K562 (cell line): ENCODE measurements around the gene MTG1. TPM values are rescaled to one million over a fixed set of nuclear protein-coding genes. Genes with fewer than 3 reads are reported as not detected.

Source experiments
- ATAC-seq: fragments of 200-7000 bp; cut with Tn5 transposase; 3 replicates; pipeline ENCODE4 v1.9.1; 2020; ENCODE audit warnings: moderate library complexity
- BruUV-seq: library from RNA; stranded (reverse); fragments of 400-500 nt; replicated peaks from 2 replicates; lab custom pipeline; 2021; lab: Mats Ljungman, UMichigan
- CTCF ChIA-PET: fragments of 300-600 bp; formaldehyde crosslinking; extraction: SDS; loops from one replicate; lab custom pipeline; 2021; ENCODE audit warnings: low intra/inter-chr PET ratio; lab: Yijun Ruan, JAX
- POLR2A ChIA-PET: fragments of 300-600, 350-650 bp; sonication (Branson Sonifier 250); formaldehyde crosslinking; extraction: SDS; loops from one replicate; lab custom pipeline; 2021; ENCODE audit warnings: antibody characterized with exemption, inconsistent platforms; lab: Yijun Ruan, JAX
- DNase-seq, 4 experiments: peaks; one replicate each; pipeline versions ENCODE4 v3.0.0 to v3.0.0-alpha.2; 2011 to 2018; ENCODE audit warnings: low spot score in 3 of 4, mixed read lengths in 3 of 4; ENCODE audit errors: extremely low read depth in 1 of 4
- FAIRE-seq: peaks from 2 replicates; lab custom pipeline; 2011; peaks lifted over from hg19 to GRCh38; lab: Jason Lieb, UNC
- H2AFZ ChIP-seq: 2 replicates; pipeline ENCODE4 v1.6.0; 2011; ENCODE audit warnings: low read depth, low read length, control low read depth, inconsistent platforms
- H3K27ac ChIP-seq: fragments of 200-600 bp; 3 replicates; pipeline ENCODE4 v1.8.0; 2011; ENCODE audit warnings: low read depth, mild to moderate bottlenecking, control low read depth, inconsistent platforms, low read length, moderate library complexity, mixed read lengths; ENCODE audit errors: extremely low read depth
- H3K27me3 ChIP-seq, 2 experiments: fragments of 300-600 bp in 1 of 2; 2 replicates in 1 of 2; 3 replicates in 1 of 2; pipeline versions ENCODE4 v1.6.0 to v1.8.0; 2011; ENCODE audit warnings: inconsistent platforms in 2 of 2, low read length in 2 of 2, mild to moderate bottlenecking in 1 of 2, mixed read lengths in 1 of 2, moderate library complexity in 1 of 2; ENCODE audit not compliant: control insufficient read depth in 2 of 2, insufficient read depth in 2 of 2
- H3K36me3 ChIP-seq: fragments of 300-600 bp; 3 replicates; pipeline ENCODE4 v1.8.0; 2011; ENCODE audit warnings: mild to moderate bottlenecking, low read length, inconsistent platforms; ENCODE audit not compliant: control insufficient read depth, insufficient read depth
- H3K4me1 ChIP-seq, 2 experiments: fragments of 200-600 bp in 1 of 2; replicated peaks in 1 of 2; 2 replicates in 1 of 2; 3 replicates in 1 of 2; pipeline versions ENCODE4 v1.5.1 to v1.8.0; 2011; ENCODE audit warnings: inconsistent platforms in 2 of 2, low read length in 2 of 2, mild to moderate bottlenecking in 1 of 2, mixed read lengths in 1 of 2, moderate library complexity in 1 of 2; ENCODE audit not compliant: control insufficient read depth in 2 of 2, insufficient read depth in 2 of 2
- H3K4me2 ChIP-seq: 2 replicates; pipeline ENCODE4 v1.6.1; 2011; ENCODE audit warnings: low read length, control low read depth, inconsistent platforms, mixed read lengths; ENCODE audit not compliant: insufficient read depth
- H3K4me3 ChIP-seq: fragments of 200-600 bp; sonication (generic), shearing (Covaris generic); 2 replicates; pipeline ENCODE4 v1.5.1; 2016; ENCODE audit warnings: control low read depth, inconsistent platforms
- H3K79me2 ChIP-seq: fragments of 200-600 bp; 3 replicates; pipeline ENCODE4 v1.8.0; 2011; ENCODE audit warnings: low read length, inconsistent platforms; ENCODE audit not compliant: control insufficient read depth, insufficient read depth
- H3K9ac ChIP-seq, 2 experiments: 2 replicates each; pipeline versions ENCODE4 v1.6.0 to v1.6.1; 2011; ENCODE audit warnings: low read depth in 2 of 2, low read length in 2 of 2, control low read depth in 1 of 2, inconsistent platforms in 1 of 2, mild to moderate bottlenecking in 1 of 2, mixed read lengths in 1 of 2; ENCODE audit not compliant: insufficient read depth in 1 of 2
- H3K9me1 ChIP-seq: one replicate; pipeline ENCODE4 v1.6.0; 2011; ENCODE audit warnings: inconsistent platforms, mild to moderate bottlenecking, low read length, moderate library complexity; ENCODE audit not compliant: control insufficient read depth, insufficient read depth
- H3K9me3 ChIP-seq: replicated peaks from 2 replicates; pipeline ENCODE4 v1.5.1; 2011; ENCODE audit warnings: low read depth, low read length, inconsistent platforms; ENCODE audit not compliant: control insufficient read depth, insufficient read depth
- H4K20me1 ChIP-seq: replicated peaks from 2 replicates; pipeline ENCODE4 v1.6.1; 2011; ENCODE audit warnings: low read length, inconsistent platforms, mixed read lengths; ENCODE audit not compliant: control insufficient read depth, insufficient read depth
- ARID1B ChIP-seq: fragments of 450-650 bp; IDR thresholded peaks from 2 replicates; pipeline ENCODE4 v1.6.1; 2016; ENCODE audit warnings: antibody characterized with exemption, mild to moderate bottlenecking, inconsistent platforms
- FOXP1 ChIP-seq: sonication (generic); formaldehyde crosslinking; IDR thresholded peaks from 2 replicates; pipeline ENCODE4 v1.8.0; 2022; ENCODE audit warnings: mild to moderate bottlenecking, missing genetic modification reagents
- HDAC1 ChIP-seq, 2 experiments: fragments of 450-650 bp; IDR thresholded peaks; 2 replicates each; pipeline ENCODE4 v1.6.1; 2016 to 2017; ENCODE audit warnings: inconsistent platforms in 1 of 2, mild to moderate bottlenecking in 1 of 2, moderate library complexity in 1 of 2
- HDAC3 ChIP-seq: fragments of 450-650 bp; IDR thresholded peaks from 2 replicates; pipeline ENCODE4 v1.6.1; 2018; ENCODE audit warnings: borderline replicate concordance, mild to moderate bottlenecking, moderate library complexity; ENCODE audit not compliant: partially characterized antibody
- MAFF ChIP-seq: IDR thresholded peaks from 2 replicates; pipeline ENCODE4 v1.6.1; 2012; ENCODE audit warnings: low read length, improper control_type of control experiment
- MIER1 ChIP-seq: fragments of 450-650 bp; IDR thresholded peaks from 2 replicates; pipeline ENCODE4 v1.6.1; 2016; ENCODE audit warnings: antibody characterized with exemption, mild to moderate bottlenecking, low read depth
- MLX ChIP-seq, 2 experiments: fragments of 450-650 bp in 1 of 2; sonication (generic) in 1 of 2; formaldehyde crosslinking; conservative IDR thresholded peaks; 2 replicates each; pipeline versions ENCODE4 v1.4.0 to v1.8.1; 2020 to 2022; ENCODE audit warnings: mild to moderate bottlenecking in 1 of 2, missing genetic modification reagents in 1 of 2
- MTA1 ChIP-seq: fragments of 450-650 bp; IDR thresholded peaks from 2 replicates; pipeline ENCODE4 v1.6.1; 2017; ENCODE audit warnings: borderline replicate concordance
- PKNOX1 ChIP-seq: fragments of 450-650 bp; IDR thresholded peaks from 2 replicates; pipeline ENCODE4 v1.6.1; 2016
- PTTG1 ChIP-seq: fragments of 450-650 bp; IDR thresholded peaks from 2 replicates; pipeline ENCODE4 v1.6.1; 2016; ENCODE audit warnings: low read depth, mild to moderate bottlenecking, missing genetic modification characterization, missing compliant biosample characterization
- RBM25 ChIP-seq: fragments of 200-400 bp; formaldehyde crosslinking; IDR thresholded peaks from 2 replicates; pipeline ENCODE4 v1.6.1; 2018; ENCODE audit warnings: low read length, low read depth, moderate library complexity; ENCODE audit not compliant: severe bottlenecking
- TEAD1 ChIP-seq, 2 experiments: fragments of 450-650 bp in 1 of 2; sonication (generic) in 1 of 2; formaldehyde crosslinking; IDR thresholded peaks; 2 replicates each; pipeline versions ENCODE4 v1.4.0 to v1.8.0; 2020 to 2022; ENCODE audit warnings: mild to moderate bottlenecking in 2 of 2, missing genetic modification reagents in 1 of 2
- THAP12 ChIP-seq: fragments of 250-450 bp; sonication (Bioruptor Pico); IDR thresholded peaks from 2 replicates; pipeline ENCODE4 v1.9.0; 2021; ENCODE audit warnings: mild to moderate bottlenecking, inconsistent platforms
- THRA ChIP-seq: fragments of 450-650 bp; IDR thresholded peaks from 2 replicates; pipeline ENCODE4 v1.6.1; 2017; ENCODE audit warnings: mild to moderate bottlenecking, moderate library complexity
- TRIM24 ChIP-seq, 2 experiments: fragments of 450-650 bp; IDR thresholded peaks; 2 replicates each; pipeline ENCODE4 v1.6.1; 2016
- XRCC5 ChIP-seq: fragments of 200-400 bp; formaldehyde crosslinking; IDR thresholded peaks from 2 replicates; pipeline ENCODE4 v1.6.1; 2017; ENCODE audit warnings: low read depth, mild to moderate bottlenecking, low read length
- ZBED1 ChIP-seq: IDR thresholded peaks from 2 replicates; pipeline ENCODE4 v1.6.1; 2014
- ZNF165 ChIP-seq: fragments of 250-450 bp; sonication (Bioruptor Pico); IDR thresholded peaks from 2 replicates; pipeline ENCODE4 v1.4.0; 2020; ENCODE audit warnings: borderline replicate concordance
- ZNF75A ChIP-seq: fragments of 450-650 bp; formaldehyde crosslinking; IDR thresholded peaks from 2 replicates; pipeline ENCODE4 v1.4.0; 2020; ENCODE audit warnings: mild to moderate bottlenecking
- WGBS: fragments of 100-300 bp; shearing (Covaris generic); methylation state at CpG from one replicate; pipeline ENCODE4 v1.1.6; 2016; ENCODE audit warnings: low coverage, mixed read lengths; ENCODE audit not compliant: insufficient coverage; ENCODE audit errors: missing lambda C conversion rate; 5-methylcytosine and 5-hydroxymethylcytosine counted together
- in situ Hi-C: fragments of 300-500 bp; cut with MboI; formaldehyde crosslinking; loops from 4 replicates; pipeline ENCODE4 v1.15.0; 2018; ENCODE audit warnings: inconsistent platforms, mixed read lengths
- intact Hi-C: fragments of 100-400 bp; cut with micrococcal nuclease; formaldehyde crosslinking; loops from 2 replicates; pipeline ENCODE4 v1.14.2; 2022
- polyA plus RNA-seq, 8 experiments: library from polyadenylated mRNA; depleted of rRNA in 4 of 8; stranded (reverse) in 5 of 8; unstranded in 3 of 8; fragments of >200 nt; fragmentation: Nextera tagmentation in 2 of 8; fragmentation: Illumina TruSeq in 1 of 8; extraction: Ambion mirVana in 2 of 8; extraction: Trizol in 1 of 8; gene quantifications; 2 replicates each; pipeline versions ENCODE4 v1.2.1 to v1.2.3, GENCODE V29; 2011 to 2014; ENCODE audit warnings: inconsistent platforms in 1 of 8, missing spikeins in 1 of 8
- total RNA-seq, 7 experiments: library from RNA; depleted of rRNA in 6 of 7; stranded (reverse); fragments of >200 nt in 6 of 7; fragmentation: Illumina TruSeq in 2 of 7; extraction: Trizol in 2 of 7; gene quantifications; 2 replicates each; pipeline versions ENCODE4 v1.2.1 to v1.2.3, GENCODE V29; 2011 to 2021; ENCODE audit warnings: low replicate concordance in 1 of 7

The MTG1 gene
- total and polyA plus RNA-seq, 9 of the 15 experiments (the other 6 are each of a cell fraction or from before 2014, with no cell fraction given): 2.8 to 28.2 (median 15.4) TPM

- TF ChIP-seq ZBED1: no peak
- no peak for TF ChIP-seq FOXP1 (CRISPR knock-in tag)
- TF ChIP-seq ZNF165 (CRISPR knock-in tag): no peak
- TF ChIP-seq HDAC1 (IDR thresholded peaks at IDR 0.05): no peak
- no peak for TF ChIP-seq THRA
- no peak for TF ChIP-seq XRCC5
- no peak for TF ChIP-seq MLX (CRISPR knock-in tag; conservative IDR thresholded peaks at IDR 0.05)
Observed at GRCh38 chr10:133384071-133384470, 9.9 kb upstream of the MTG1 start (continued).

GRCh38 chr10:133385214-133385613 lies 8.7 kb upstream of the MTG1 start:
- WGBS: 73% methylated on average over 2 of the region's 2 CpGs
- FAIRE-seq (no peak), ATAC-seq (no peak), DNase-seq (no peak)
- H2AFZ ChIP-seq: no peak overlapping the region
- peaks cover 1 to 27% of the 10 kb centered on the region in 2 experiments; a peak in 4 of 5 replicates for H3K4me1 ChIP-seq
- ChIA-PET CTCF (no interaction called here), POLR2A (no interaction called here)
- H3K36me3 ChIP-seq: no peaks in the 10 kb centered on the region
- H4K20me1 ChIP-seq: no peaks in the 10 kb centered on the region
- no TSS peak for BruUV-seq
- no peak for TF ChIP-seq HDAC3
- TF ChIP-seq ZNF75A: no peak
- TF ChIP-seq MIER1: no peak
- TF ChIP-seq TEAD1 (CRISPR knock-in tag; IDR thresholded peaks at IDR 0.05): no peak
- TF ChIP-seq MTA1: no peak
- TF ChIP-seq RBM25: no peak
- TF ChIP-seq MAFF: no peak
- no peak for TF ChIP-seq PTTG1 (tag)
- no peak for TF ChIP-seq ARID1B
- no peak for TF ChIP-seq PKNOX1
- TF ChIP-seq THAP12 (CRISPR knock-in tag): no peak
- TF ChIP-seq TRIM24 (IDR thresholded peaks at IDR 0.05): no peak
- intact Hi-C loops (no loop called here), in situ Hi-C loops (no loop called here)
- H3K79me2 ChIP-seq: no peaks in the 10 kb centered on the region; the same call in 2 of the 3 replicates
- H3K4me3 ChIP-seq: no peak overlapping the region
- no peak overlapping the region for H3K27ac ChIP-seq
- H3K4me2 ChIP-seq: no peak overlapping the region
- no peak overlapping the region for H3K9ac ChIP-seq
- H3K9me1 ChIP-seq: no peaks in the 10 kb centered on the region
- H3K27me3 ChIP-seq: no peaks in the 10 kb centered on the region
- no peaks in the 10 kb centered on the region for H3K9me3 ChIP-seq
